CD14-positive monocyte (primary cell): ENCODE results near the gene E2F2. TPM values are rescaled to one million over a fixed set of nuclear protein-coding genes. Genes with fewer than 3 reads are reported as not detected.

Source experiments
- DNase-seq, 3 donors: peaks; one replicate each; pipeline ENCODE4 v3.0.0-alpha.2; 2011 to 2022
- H2AFZ ChIP-seq: 2 replicates; pipeline ENCODE4 v1.6.0; 2012; ENCODE audit warnings: mild to moderate bottlenecking, low read depth, low read length, inconsistent platforms; ENCODE audit not compliant: insufficient read depth, poor library complexity, severe bottlenecking
- H3K27ac ChIP-seq, 2 donors: 1 replicate in 1 of 2; 2 replicates in 1 of 2; pipeline ENCODE4 v1.5.1; 2012 to 2013; ENCODE audit warnings: low read length in 2 of 2, control low read depth in 1 of 2, inconsistent platforms in 1 of 2, low read depth in 1 of 2, mild to moderate bottlenecking in 1 of 2
- H3K27me3 ChIP-seq, 2 donors: one replicate each; pipeline versions ENCODE4 v1.6.0 to v1.6.1; 2011 to 2013; ENCODE audit warnings: low read length in 2 of 2; ENCODE audit not compliant: control insufficient read depth in 2 of 2, insufficient read depth in 2 of 2
- H3K36me3 ChIP-seq, 2 donors: replicated peaks in 1 of 2; 1 replicate in 1 of 2; 2 replicates in 1 of 2; pipeline versions ENCODE4 v1.5.1 to v1.6.1; 2012 to 2013; ENCODE audit warnings: low read length in 2 of 2, control low read depth in 1 of 2, inconsistent platforms in 1 of 2, mild to moderate bottlenecking in 1 of 2; ENCODE audit not compliant: insufficient read depth in 2 of 2, control insufficient read depth in 1 of 2
- H3K4me1 ChIP-seq, 2 donors: 1 replicate in 1 of 2; 2 replicates in 1 of 2; pipeline versions ENCODE4 v1.5.1 to v1.6.1; 2012 to 2013; ENCODE audit warnings: low read length in 2 of 2, control low read depth in 1 of 2, inconsistent platforms in 1 of 2, mild to moderate bottlenecking in 1 of 2, moderate library complexity in 1 of 2; ENCODE audit not compliant: insufficient read depth in 2 of 2, control insufficient read depth in 1 of 2
- H3K4me2 ChIP-seq: replicated peaks from 2 replicates; pipeline ENCODE3; 2012; ENCODE audit warnings: low read length, moderate library complexity, mild to moderate bottlenecking; ENCODE audit not compliant: poor library complexity, severe bottlenecking; ENCODE audit errors: extremely low read depth
- H3K4me3 ChIP-seq, 3 experiments: fragments of 200-600 bp in 1 of 3; sonication (generic) in 1 of 3; replicated peaks in 1 of 3; 1 replicate in 2 of 3; 2 replicates in 1 of 3; pipeline ENCODE4 v1.5.1; 2011 to 2013; ENCODE audit warnings: low read length in 3 of 3, mild to moderate bottlenecking in 3 of 3, control low read depth in 2 of 3, low read depth in 2 of 3, inconsistent platforms in 1 of 3, moderate library complexity in 1 of 3
- H3K79me2 ChIP-seq: 2 replicates; pipeline ENCODE4 v1.6.0; 2012; ENCODE audit warnings: mild to moderate bottlenecking, control low read depth, inconsistent platforms, low read length, moderate library complexity; ENCODE audit not compliant: insufficient read depth
- H3K9ac ChIP-seq: 2 replicates; pipeline ENCODE4 v1.6.0; 2017; ENCODE audit warnings: low read length, mild to moderate bottlenecking; ENCODE audit not compliant: insufficient read depth, poor library complexity, severe bottlenecking
- H3K9me3 ChIP-seq, 2 donors: replicated peaks in 1 of 2; 1 replicate in 1 of 2; 2 replicates in 1 of 2; pipeline versions ENCODE4 v1.5.1 to v1.6.1; 2012 to 2013; ENCODE audit warnings: low read length in 2 of 2, control low read depth in 1 of 2; ENCODE audit not compliant: control insufficient read depth in 1 of 2, insufficient read depth in 1 of 2
- H4K20me1 ChIP-seq: 2 replicates; pipeline ENCODE4 v1.6.0; 2012; ENCODE audit warnings: mild to moderate bottlenecking, low read length, control low read depth, moderate library complexity; ENCODE audit not compliant: insufficient read depth
- H3K27ac Mint-ChIP-seq, 7 donors: one replicate each; pipeline ENCODE4 v1.8.0; 2020; ENCODE audit warnings: mild to moderate bottlenecking in 7 of 7, mixed read lengths in 7 of 7, moderate library complexity in 6 of 7, inconsistent platforms in 2 of 7
- H3K27me3 Mint-ChIP-seq, 3 donors: one replicate each; pipeline ENCODE4 v1.8.0; 2021 to 2022; ENCODE audit warnings: low read depth in 3 of 3, mild to moderate bottlenecking in 3 of 3, mixed read lengths in 3 of 3, moderate library complexity in 3 of 3, inconsistent platforms in 1 of 3
- H3K36me3 Mint-ChIP-seq, 2 donors: one replicate each; pipeline ENCODE4 v1.8.0; 2020; ENCODE audit warnings: mixed read lengths in 2 of 2, inconsistent platforms in 1 of 2, mild to moderate bottlenecking in 1 of 2
- H3K4me1 Mint-ChIP-seq: one replicate; pipeline ENCODE4 v1.8.0; 2020; ENCODE audit warnings: mild to moderate bottlenecking, mixed read lengths
- H3K4me3 Mint-ChIP-seq, 2 donors: one replicate each; pipeline ENCODE4 v1.8.0; 2020; ENCODE audit warnings: mild to moderate bottlenecking in 2 of 2, mixed read lengths in 2 of 2, moderate library complexity in 1 of 2
- H3K9me3 Mint-ChIP-seq, 7 donors: one replicate each; pipeline ENCODE4 v1.8.0; 2020 to 2022; ENCODE audit warnings: mixed read lengths in 7 of 7, mild to moderate bottlenecking in 6 of 7, moderate library complexity in 6 of 7, inconsistent platforms in 2 of 7
- CTCF ChIP-seq: fragments of 200-600 bp; IDR thresholded peaks from one replicate; pipeline ENCODE4 v1.8.0; 2022; ENCODE audit warnings: antibody characterized with exemption, mild to moderate bottlenecking
- WGBS: methylation state at CpG from one replicate; pipeline ENCODE4 v1.1.5; 2013; ENCODE audit warnings: missing lambda C conversion rate; ENCODE audit not compliant: insufficient coverage; 5-methylcytosine and 5-hydroxymethylcytosine counted together
- intact Hi-C, 2 donors: fragments of 100-400 bp; cut with micrococcal nuclease; formaldehyde crosslinking; loops; one replicate each; pipeline versions ENCODE4 v1.15.0 to v1.15.1; 2023
- polyA plus RNA-seq, 3 donors: library from polyadenylated mRNA; depleted of rRNA in 1 of 3; unstranded in 2 of 3; stranded (reverse) in 1 of 3; fragments of 300-500 nt in 2 of 3; fragments of >200 nt in 1 of 3; fragmentation: Illumina TruSeq in 2 of 3; gene quantifications; 1 replicate in 2 of 3; 2 replicates in 1 of 3; pipeline ENCODE4 v1.2.3, GENCODE V29; 2012 to 2021

Gene E2F2
- polyA plus RNA-seq, 3 donors = 0.24 to 4.7 (median 1.8) TPM

GRCh38 chr1:23565776-23566175, 34.7 kb upstream of the E2F2 start:
- no peaks in the 10 kb centered on the region for H3K36me3 ChIP-seq
- no peak overlapping the region for H3K9ac ChIP-seq
- Mint-ChIP-seq H3K27ac (peak overlapping the region in 2 of 7 donors; percentile 26 to 64), H3K36me3 (peaks cover 0 to 9% of the 10 kb centered on the region in 2 donors), H3K27me3 (peaks cover 81 to 96% (median 92%) of the 10 kb centered on the region in 3 donors), H3K4me1 (peaks cover 45% of the 10 kb centered on the region), H3K9me3 (peaks cover 2 to 22% (median 20%) of the 10 kb centered on the region in 7 donors), H3K4me3 (peak overlapping the region in 1 of 2 donors; percentile 53)
- H3K27me3 ChIP-seq = peaks cover 53 to 73% of the 10 kb centered on the region in 2 donors
- no peak for TF ChIP-seq CTCF
- H3K4me1 ChIP-seq = peaks cover 32 to 41% of the 10 kb centered on the region in 2 donors
- H3K9me3 ChIP-seq = peaks cover 0 to 8% of the 10 kb centered on the region in 2 donors
- H3K27ac ChIP-seq = no peak overlapping the region
- no peak overlapping the region for H2AFZ ChIP-seq
- no peak overlapping the region for H3K4me3 ChIP-seq
- intact Hi-C loops = no loop called here
- H3K4me2 ChIP-seq = no peak overlapping the region
- H3K79me2 ChIP-seq = no peaks in the 10 kb centered on the region
- WGBS = no CpG with 5 or more reads among the region's 3 CpGs
- H4K20me1 ChIP-seq = no peaks in the 10 kb centered on the region
- DNase-seq = no peak

GRCh38 chr1:23564529-23565122, 33.6 kb upstream of the E2F2 start:
- peaks cover 43 to 52% of the 10 kb centered on the region in 2 donors for H3K4me1 ChIP-seq
- no peak overlapping the region for H3K4me3 ChIP-seq
- H3K36me3 Mint-ChIP-seq = peaks cover 0 to 9% of the 10 kb centered on the region in 2 donors
- H3K27ac ChIP-seq = no peak overlapping the region
- H3K27ac Mint-ChIP-seq = peak overlapping the region in 2 of 7 donors; percentile 25 to 46
- intact Hi-C loops = no loop called here
- H3K27me3 ChIP-seq = peaks cover 48 to 68% of the 10 kb centered on the region in 2 donors
- peak overlapping the region in 1 of 2 donors; percentile 86 for H3K4me3 Mint-ChIP-seq
- peaks cover 75 to 90% (median 89%) of the 10 kb centered on the region in 3 donors for H3K27me3 Mint-ChIP-seq
- peaks cover 2 to 22% (median 18%) of the 10 kb centered on the region in 7 donors for H3K9me3 Mint-ChIP-seq
- 90% methylated on average over 4 of the region's 10 CpGs for WGBS
- no peak for TF ChIP-seq CTCF
- H3K4me1 Mint-ChIP-seq = peaks cover 56% of the 10 kb centered on the region
- no peak overlapping the region for H3K4me2 ChIP-seq
- H3K36me3 ChIP-seq = no peaks in the 10 kb centered on the region
- peaks cover 0 to 8% of the 10 kb centered on the region in 2 donors for H3K9me3 ChIP-seq
- DNase-seq = no peak
- no peaks in the 10 kb centered on the region for H3K79me2 ChIP-seq
- no peaks in the 10 kb centered on the region for H4K20me1 ChIP-seq
- no peak overlapping the region for H3K9ac ChIP-seq
- H2AFZ ChIP-seq = no peak overlapping the region
